AG09309 (cell line): ENCODE results near the gene KIF7.

Source experiments
- DNase-seq: peaks from one replicate; pipeline ENCODE4 v3.0.0-alpha.2; 2010; ENCODE audit warnings: low read depth
- H3K4me3 ChIP-seq: 2 replicates; pipeline ENCODE4 v1.5.1; 2011; ENCODE audit warnings: mild to moderate bottlenecking, low read depth, low read length, moderate library complexity; ENCODE audit not compliant: control insufficient read depth
- CTCF ChIP-seq: IDR thresholded peaks from 2 replicates; pipeline ENCODE4 v1.5.1; 2011; ENCODE audit warnings: mild to moderate bottlenecking, low read depth, low read length, inconsistent platforms; ENCODE audit not compliant: insufficient read depth, control insufficient read depth; ENCODE audit errors: missing control alignments

KIF7 gene, protein sequence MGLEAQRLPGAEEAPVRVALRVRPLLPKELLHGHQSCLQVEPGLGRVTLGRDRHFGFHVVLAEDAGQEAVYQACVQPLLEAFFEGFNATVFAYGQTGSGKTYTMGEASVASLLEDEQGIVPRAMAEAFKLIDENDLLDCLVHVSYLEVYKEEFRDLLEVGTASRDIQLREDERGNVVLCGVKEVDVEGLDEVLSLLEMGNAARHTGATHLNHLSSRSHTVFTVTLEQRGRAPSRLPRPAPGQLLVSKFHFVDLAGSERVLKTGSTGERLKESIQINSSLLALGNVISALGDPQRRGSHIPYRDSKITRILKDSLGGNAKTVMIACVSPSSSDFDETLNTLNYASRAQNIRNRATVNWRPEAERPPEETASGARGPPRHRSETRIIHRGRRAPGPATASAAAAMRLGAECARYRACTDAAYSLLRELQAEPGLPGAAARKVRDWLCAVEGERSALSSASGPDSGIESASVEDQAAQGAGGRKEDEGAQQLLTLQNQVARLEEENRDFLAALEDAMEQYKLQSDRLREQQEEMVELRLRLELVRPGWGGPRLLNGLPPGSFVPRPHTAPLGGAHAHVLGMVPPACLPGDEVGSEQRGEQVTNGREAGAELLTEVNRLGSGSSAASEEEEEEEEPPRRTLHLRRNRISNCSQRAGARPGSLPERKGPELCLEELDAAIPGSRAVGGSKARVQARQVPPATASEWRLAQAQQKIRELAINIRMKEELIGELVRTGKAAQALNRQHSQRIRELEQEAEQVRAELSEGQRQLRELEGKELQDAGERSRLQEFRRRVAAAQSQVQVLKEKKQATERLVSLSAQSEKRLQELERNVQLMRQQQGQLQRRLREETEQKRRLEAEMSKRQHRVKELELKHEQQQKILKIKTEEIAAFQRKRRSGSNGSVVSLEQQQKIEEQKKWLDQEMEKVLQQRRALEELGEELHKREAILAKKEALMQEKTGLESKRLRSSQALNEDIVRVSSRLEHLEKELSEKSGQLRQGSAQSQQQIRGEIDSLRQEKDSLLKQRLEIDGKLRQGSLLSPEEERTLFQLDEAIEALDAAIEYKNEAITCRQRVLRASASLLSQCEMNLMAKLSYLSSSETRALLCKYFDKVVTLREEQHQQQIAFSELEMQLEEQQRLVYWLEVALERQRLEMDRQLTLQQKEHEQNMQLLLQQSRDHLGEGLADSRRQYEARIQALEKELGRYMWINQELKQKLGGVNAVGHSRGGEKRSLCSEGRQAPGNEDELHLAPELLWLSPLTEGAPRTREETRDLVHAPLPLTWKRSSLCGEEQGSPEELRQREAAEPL (N-terminal part only)

DNA sequence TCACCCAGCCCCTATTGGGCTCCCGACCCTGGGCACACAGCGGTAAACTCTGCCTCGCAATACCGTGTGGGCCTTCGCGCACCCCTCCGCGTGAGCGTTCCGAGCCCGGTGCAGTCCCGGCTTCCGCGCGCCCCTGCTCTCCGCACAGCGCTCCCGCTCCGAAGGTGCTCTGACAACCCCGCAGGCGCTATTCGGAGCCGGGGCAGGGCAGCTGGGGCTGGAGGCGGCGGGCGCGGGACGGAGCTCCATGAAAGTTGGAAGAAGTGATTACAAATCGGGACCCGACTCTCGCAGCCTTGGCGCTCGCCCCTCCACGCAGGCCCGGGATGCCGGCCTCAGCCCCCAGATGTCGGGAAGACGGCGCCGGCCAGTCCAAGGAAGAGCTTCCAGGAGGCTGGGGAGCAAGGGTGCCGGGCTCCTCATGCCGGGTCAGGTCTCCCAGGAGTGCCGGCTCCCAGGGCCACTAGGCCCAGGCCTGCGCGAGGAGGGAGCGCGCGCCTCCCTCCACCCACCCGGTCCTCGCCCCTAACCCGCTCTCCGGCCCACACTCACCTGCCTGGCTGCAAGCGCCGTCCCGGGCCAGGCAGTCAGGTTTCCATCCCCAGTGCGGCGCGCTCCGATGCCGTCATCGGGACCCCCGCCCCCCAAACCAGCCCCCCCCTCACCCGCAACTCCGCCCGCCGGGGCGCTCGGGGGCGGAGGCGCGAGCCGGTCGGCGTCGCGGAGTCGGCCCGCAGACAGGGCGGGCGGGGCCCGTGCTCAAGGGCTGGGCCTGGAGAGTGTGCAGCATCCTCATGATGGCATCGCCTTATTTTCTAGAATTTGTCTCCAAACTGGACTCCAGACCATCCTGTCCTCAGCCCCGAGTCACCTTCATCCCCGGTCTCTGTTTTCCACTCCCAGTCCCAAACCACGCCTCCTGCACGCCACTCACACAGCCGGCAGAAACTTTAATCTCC is at the start of gene KIF7:
Gene KIF7 (minus strand): TSS at position 621 of the 959 bp plus-strand sequence. CDS start 2,537 bp downstream, outside the sequence.
- peak within 1 kb of the TSS; percentile 73 for H3K4me3 ChIP-seq
- DNase-seq = no peak
- no peak for TF ChIP-seq CTCF

DNA sequence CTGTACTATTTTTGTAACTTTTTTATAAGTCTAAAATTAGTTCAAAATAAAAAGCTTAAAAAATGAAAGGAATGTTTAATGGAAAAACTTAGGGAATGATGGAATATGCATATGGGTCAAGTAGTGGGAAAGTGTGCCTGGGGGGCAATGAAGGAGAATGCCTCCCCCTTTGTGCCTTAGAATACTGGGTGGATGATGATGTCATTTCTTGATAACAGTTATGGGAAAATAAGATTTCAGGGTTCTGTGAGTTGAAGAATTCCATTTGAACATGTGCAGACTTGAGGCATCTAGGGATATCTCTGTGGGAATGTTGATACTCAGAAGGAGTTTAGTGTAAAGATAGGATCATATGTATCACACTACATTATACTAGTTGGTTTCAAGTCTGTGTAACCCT is 49.1 kb upstream of the KIF7 start:
- DNase-seq = no peak
- no peak overlapping the region for H3K4me3 ChIP-seq
- no peak for TF ChIP-seq CTCF

GRCh38 chr15:89695198-89695597 is 39.9 kb upstream of the KIF7 start:
- H3K4me3 ChIP-seq = no peak overlapping the region
- TF ChIP-seq CTCF = no peak
- DNase-seq = no peak

GRCh38 chr15:89693696-89694095 is 38.4 kb upstream of the KIF7 start:
- H3K4me3 ChIP-seq = no peak overlapping the region
- DNase-seq = no peak
- no peak for TF ChIP-seq CTCF

GRCh38 chr15:89693091-89693490 is 37.8 kb upstream of the KIF7 start:
- no peak for TF ChIP-seq CTCF
- no peak for DNase-seq
- no peak overlapping the region for H3K4me3 ChIP-seq
